D721Med (cell line): ENCODE measurements around the gene PTTG1IP2.

Source experiments
- DNase-seq: peaks from one replicate; pipeline ENCODE4 v3.0.0; 2011; ENCODE audit warnings: low spot score; ENCODE audit not compliant: insufficient read length
- FAIRE-seq: peaks from 2 replicates; lab custom pipeline; 2011; peaks lifted over from hg19 to GRCh38; lab: Jason Lieb, UNC
- TF ChIP-seq, protein P1 (sequence below): IDR thresholded peaks from 2 replicates; pipeline ENCODE4 v1.5.1; 2012; ENCODE audit warnings: mild to moderate bottlenecking, control low read depth; ENCODE audit not compliant: insufficient read depth; ENCODE audit errors: missing control alignments

PTTG1IP2 gene

DNA sequence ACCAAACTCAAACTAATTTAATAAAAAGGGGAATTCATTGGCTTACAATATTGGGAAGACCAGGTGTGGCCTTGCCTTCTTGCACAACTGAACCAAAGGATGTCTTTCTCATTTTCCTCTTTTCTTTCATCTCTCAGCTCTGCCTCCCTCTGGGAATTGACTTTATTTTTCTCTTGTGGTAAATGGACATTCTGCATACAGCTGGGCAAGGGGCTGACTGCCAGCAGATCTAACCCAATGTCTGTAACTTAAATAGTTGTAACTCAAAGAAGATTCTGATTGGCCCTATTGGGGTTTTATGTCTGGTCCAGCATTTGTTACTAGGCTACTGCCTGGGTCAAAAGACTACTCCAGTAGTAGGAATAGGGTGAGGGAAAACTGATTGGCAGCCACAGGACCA lies 15.3 kb downstream of the PTTG1IP2 start:
- DNase-seq (no peak), FAIRE-seq (no peak)
- TF ChIP-seq, protein P1, sequence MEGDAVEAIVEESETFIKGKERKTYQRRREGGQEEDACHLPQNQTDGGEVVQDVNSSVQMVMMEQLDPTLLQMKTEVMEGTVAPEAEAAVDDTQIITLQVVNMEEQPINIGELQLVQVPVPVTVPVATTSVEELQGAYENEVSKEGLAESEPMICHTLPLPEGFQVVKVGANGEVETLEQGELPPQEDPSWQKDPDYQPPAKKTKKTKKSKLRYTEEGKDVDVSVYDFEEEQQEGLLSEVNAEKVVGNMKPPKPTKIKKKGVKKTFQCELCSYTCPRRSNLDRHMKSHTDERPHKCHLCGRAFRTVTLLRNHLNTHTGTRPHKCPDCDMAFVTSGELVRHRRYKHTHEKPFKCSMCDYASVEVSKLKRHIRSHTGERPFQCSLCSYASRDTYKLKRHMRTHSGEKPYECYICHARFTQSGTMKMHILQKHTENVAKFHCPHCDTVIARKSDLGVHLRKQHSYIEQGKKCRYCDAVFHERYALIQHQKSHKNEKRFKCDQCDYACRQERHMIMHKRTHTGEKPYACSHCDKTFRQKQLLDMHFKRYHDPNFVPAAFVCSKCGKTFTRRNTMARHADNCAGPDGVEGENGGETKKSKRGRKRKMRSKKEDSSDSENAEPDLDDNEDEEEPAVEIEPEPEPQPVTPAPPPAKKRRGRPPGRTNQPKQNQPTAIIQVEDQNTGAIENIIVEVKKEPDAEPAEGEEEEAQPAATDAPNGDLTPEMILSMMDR = no peak

DNA sequence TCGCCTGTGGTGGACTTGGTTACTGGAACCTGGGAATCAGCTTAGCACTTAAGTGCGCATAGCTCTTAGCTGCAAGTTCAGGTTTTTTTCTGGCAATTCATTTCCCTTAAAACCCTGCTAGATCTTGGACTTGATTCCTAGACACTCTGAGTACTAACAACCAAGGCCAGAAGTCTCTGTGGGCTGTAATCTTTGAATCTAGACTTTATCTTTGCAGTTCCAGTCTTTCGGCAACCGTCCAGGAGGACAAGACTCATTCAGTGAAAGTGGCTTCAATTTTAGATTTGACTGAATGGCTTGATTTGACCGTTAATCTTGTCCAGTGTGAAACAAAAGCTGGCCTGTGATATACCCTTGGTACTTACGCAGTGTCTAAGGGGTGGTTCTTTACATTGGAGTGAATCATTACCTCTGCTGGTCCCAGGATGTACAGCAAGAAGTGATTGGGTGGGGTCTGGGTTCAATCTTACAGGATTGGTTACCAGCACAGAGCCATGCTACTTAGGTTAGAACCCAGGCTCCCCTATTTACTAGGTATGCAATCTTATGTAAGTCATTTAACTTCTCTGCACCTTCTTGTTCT lies 16.4 kb downstream of the PTTG1IP2 start:
- TF ChIP-seq, protein P1 = no peak
- no peak for FAIRE-seq
- DNase-seq = no peak

DNA sequence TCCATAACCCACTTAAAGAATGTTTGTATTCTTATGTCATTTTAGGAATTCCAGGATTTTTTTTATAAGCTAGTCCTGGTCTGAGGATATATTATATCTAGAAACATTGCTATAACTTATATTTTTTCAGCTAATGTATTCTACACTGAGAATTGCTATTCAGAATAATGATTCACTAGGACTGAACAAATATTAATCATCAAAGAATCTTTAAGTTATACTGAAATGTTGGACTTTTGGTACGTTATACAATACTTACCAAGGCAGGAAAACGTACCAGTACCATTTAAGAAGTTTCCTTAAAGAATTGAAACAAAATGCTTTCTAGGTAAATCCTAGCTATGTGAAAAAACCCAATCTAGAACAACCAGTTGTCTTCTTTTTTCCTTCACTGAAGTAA lies 18.4 kb downstream of the PTTG1IP2 start:
- TF ChIP-seq, protein P1 = no peak
- DNase-seq (no peak), FAIRE-seq (no peak)

DNA sequence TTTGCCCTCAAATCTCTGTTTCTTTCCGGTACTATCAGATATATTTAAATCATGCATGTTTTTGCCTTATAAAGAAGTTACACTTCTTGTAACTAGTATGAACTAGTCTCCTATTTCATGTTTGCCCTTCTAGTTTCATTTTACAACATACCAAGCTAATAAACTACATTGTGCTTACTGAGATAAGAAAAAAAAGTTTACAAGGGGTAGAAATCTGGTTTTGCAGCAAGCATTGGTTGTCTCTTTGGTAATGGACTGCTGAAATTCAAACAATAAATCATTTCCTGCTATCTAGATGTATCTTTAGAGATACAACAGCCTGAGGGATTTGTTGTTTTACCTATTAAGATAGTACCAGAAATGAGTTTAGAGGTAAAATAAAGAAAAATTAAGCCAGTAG lies 18.8 kb downstream of the PTTG1IP2 start:
- FAIRE-seq (no peak), DNase-seq (no peak)
- TF ChIP-seq, protein P1 = no peak

DNA sequence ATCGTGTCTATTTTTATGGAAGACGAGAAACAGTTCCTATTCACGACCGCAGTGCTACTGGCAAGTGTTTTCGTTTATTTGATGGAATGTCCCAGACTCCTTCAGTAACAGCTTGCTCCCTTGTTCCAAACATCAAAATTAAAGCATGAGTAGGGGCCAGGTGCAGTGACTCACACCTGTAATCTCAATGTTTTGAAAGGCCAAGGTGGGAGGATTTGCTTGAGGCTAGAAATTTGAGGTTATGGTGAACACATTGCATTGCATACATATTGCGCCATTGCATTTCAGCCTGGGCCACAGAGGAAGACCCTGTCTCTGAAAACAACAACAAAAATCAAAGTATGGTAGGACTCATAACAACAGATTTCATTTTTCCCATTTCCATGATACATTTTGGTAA lies 22.8 kb downstream of the PTTG1IP2 start:
- FAIRE-seq (no peak), DNase-seq (no peak)
- TF ChIP-seq, protein P1 = no peak

DNA sequence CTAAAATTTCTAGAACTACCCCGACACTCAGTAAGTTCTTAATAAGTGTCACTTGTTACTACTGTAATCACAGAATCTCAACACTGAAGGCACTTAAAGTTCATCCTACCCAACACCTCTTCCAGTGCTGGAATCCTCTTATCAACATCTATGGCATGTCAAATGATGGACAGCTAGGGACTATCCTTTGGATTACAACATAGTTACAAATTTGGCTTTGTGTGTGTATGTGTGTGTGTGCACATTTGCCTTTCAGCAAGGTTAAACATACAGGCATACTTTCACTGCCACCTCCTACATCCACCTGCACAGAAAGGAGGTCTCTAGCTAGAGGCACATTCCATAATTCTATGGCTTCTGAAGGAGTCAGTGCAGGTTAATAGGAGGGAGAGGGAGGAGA lies 25.8 kb downstream of the PTTG1IP2 start:
- TF ChIP-seq, protein P1 = no peak
- DNase-seq = no peak
- no peak for FAIRE-seq

DNA sequence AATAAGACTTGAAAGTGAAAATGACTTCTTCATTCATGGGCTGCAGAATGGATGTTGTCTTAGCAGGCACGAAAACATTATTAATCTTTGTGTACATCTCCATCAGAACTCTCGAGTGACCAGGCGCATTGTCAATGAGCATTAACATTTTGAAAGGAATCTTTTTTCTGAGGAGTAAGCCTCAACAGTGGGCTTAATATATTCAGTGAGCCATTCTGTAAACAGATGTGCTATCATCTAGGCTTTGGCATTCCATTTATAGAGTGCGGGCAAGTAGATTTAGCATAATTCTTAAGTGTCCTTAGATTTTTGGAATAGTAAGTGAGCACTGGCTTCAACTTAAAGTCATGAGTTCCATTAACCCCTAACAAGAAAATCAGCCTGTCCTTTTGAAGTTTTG lies 33.1 kb downstream of the PTTG1IP2 start:
- no peak for DNase-seq
- TF ChIP-seq, protein P1 = no peak
- no peak for FAIRE-seq
